Measurements from ENCODE around the gene HDGFL2.

HDGFL2 gene

DNA sequence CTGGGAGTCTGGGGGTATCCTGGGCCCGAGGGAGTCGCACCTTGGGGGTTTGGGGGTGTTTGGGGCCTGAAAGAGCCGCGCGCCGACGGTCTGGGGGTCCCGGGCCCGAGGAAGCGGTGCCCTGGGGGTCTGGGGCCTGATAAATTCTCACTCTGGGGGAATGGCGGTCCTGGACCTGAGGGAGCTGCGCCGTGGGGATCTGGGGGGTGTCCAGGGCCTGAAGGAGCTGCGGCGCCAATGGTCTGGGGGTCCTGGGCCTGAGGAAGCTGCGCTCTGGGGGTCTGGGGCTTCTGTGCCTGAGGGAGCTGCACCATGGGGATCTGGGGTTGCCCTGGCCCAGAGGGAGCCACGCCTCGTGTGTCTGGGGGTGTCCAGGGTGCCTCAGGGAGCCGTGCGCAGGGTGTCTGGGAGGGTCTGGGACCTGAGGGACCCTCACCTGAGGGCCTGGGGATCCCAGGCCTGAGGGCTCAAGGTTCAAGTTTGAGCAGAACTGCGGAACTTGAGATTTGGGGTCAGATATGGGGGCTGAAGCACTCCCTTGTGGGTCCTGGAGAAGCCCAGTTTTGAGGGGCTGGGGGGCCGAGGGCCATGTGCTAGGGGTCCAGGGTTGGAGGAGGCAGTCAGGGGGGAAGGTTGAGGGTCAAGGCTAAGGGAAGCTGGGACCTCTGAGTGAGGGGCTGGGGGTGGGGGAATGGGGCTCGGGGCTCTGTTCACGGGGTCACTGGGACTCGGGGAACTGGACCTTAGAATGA is 1.1 kb downstream of the HDGFL2 start:
- Histone ChIP-seq H3K4me3 (replicated peaks; ENCODE audit: low read depth, low read length) (peak overlapping the region; percentile 82), H3K27me3 (replicated peaks; ENCODE audit: control insufficient read depth, insufficient read depth, low read length) (no peaks in the 10 kb centered on the region), H3K36me3 (ENCODE audit: control insufficient read depth, insufficient read depth, low read length) (peaks cover 2% of the 10 kb centered on the region)
- DNase-seq (ENCODE audit: extremely low read depth, insufficient read length) = no peak
- no peak for TF ChIP-seq CTCF (IDR thresholded peaks at IDR 0.05; ENCODE audit: insufficient read depth, low read length, poor library complexity, severe bottlenecking)

DNA sequence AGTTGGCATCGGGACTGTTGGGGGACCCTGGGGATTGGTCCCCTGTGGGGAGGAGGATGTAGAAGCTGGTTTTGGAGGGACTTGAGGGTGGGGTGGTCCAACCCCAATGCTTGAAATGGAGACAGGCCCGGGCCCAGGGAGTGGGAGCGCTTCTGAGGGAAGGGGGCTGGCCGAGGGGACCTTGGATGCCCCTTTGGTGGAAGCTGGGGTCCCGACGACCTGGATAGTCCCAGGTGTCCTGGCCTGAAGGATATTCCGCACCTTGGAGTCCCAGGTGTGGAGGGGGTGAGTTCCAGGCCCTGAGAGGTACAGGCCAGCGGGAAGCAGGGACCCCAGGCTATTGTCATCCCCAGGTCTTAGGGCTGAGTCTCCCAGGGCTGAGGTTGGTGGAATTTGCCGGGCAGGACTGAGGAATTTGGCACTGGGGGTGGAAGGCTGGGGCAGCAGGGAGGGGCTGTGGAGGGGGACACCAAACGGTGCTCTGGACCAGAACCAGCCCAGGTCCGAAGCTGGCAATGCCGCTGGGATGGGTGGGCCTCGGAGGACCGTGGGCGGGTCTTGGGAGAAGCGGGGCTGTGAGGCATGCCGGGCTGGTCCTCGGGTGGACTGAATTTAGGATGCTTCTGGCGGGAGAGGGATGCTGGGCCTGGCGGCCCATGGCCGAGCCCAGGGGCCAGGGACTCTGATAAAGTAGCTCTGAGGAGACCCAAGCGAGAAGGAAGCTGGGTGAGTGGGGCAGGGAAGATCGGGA is 1.8 kb downstream of the HDGFL2 start:
- Histone ChIP-seq H3K36me3 (ENCODE audit: control insufficient read depth, insufficient read depth, low read length) (peaks cover 2% of the 10 kb centered on the region), H3K27me3 (replicated peaks; ENCODE audit: control insufficient read depth, insufficient read depth, low read length) (no peaks in the 10 kb centered on the region), H3K4me3 (replicated peaks; ENCODE audit: low read depth, low read length) (peak overlapping the region; percentile 82)
- no peak for DNase-seq (ENCODE audit: extremely low read depth, insufficient read length)
- no peak for TF ChIP-seq CTCF (IDR thresholded peaks at IDR 0.05; ENCODE audit: insufficient read depth, low read length, poor library complexity, severe bottlenecking)

DNA sequence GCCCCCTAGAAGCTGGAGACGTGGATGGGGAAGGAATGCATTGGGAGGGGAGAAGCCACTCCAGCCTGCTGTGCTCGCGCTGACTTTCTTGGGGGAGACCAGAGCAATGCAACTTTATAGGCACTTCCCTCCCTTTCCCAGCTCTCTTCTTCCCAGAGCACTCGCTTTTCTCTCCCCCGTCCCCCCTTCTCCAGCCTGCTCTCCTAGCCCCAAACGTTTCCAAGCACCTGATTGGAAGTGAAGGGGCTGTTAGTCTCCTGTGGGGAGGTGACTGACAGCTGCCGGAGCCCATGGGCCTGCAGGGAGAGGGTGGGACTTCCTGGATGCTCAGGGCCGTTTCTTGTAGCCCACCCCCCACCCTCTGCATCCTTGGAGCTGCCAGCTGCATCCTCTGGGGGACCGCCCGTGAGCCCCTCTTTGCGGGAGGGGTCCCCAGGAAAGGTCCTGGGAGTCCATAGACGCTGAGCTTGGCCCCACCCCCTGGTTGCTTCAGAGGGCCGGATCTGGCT is 2.5 kb downstream of the HDGFL2 start:
- peak overlapping the region; percentile 82 for H3K4me3 ChIP-seq (replicated peaks; ENCODE audit: low read depth, low read length)
- peaks cover 2% of the 10 kb centered on the region for H3K36me3 ChIP-seq (ENCODE audit: control insufficient read depth, insufficient read depth, low read length)
- no peak for TF ChIP-seq CTCF (IDR thresholded peaks at IDR 0.05; ENCODE audit: insufficient read depth, low read length, poor library complexity, severe bottlenecking)
- no peak for DNase-seq (ENCODE audit: extremely low read depth, insufficient read length)
- no peaks in the 10 kb centered on the region for H3K27me3 ChIP-seq (replicated peaks; ENCODE audit: control insufficient read depth, insufficient read depth, low read length)

GRCh38 chr19:4477034-4477801 is 5.1 kb downstream of the HDGFL2 start:
- no peak for TF ChIP-seq CTCF (IDR thresholded peaks at IDR 0.05; ENCODE audit: insufficient read depth, low read length, poor library complexity, severe bottlenecking)
- no peaks in the 10 kb centered on the region for H3K27me3 ChIP-seq (replicated peaks; ENCODE audit: control insufficient read depth, insufficient read depth, low read length)
- H3K36me3 ChIP-seq (ENCODE audit: control insufficient read depth, insufficient read depth, low read length) = peaks cover 6% of the 10 kb centered on the region
- H3K4me3 ChIP-seq (replicated peaks; ENCODE audit: low read depth, low read length) = no peak overlapping the region
- DNase-seq (ENCODE audit: extremely low read depth, insufficient read length) = no peak

GRCh38 chr19:4482721-4483364 is 10.7 kb downstream of the HDGFL2 start:
- H3K27me3 ChIP-seq (replicated peaks; ENCODE audit: control insufficient read depth, insufficient read depth, low read length) = no peaks in the 10 kb centered on the region
- no peak for TF ChIP-seq CTCF (IDR thresholded peaks at IDR 0.05; ENCODE audit: insufficient read depth, low read length, poor library complexity, severe bottlenecking)
- DNase-seq (ENCODE audit: extremely low read depth, insufficient read length) = no peak
- H3K4me3 ChIP-seq (replicated peaks; ENCODE audit: low read depth, low read length) = no peak overlapping the region
- H3K36me3 ChIP-seq (ENCODE audit: control insufficient read depth, insufficient read depth, low read length) = peaks cover 10% of the 10 kb centered on the region
